GM12874 (cell line): ENCODE measurements around the gene SEC14L5.

ENCODE experiments used
- CTCF ChIP-seq: IDR thresholded peaks from 2 replicates; pipeline ENCODE4 v1.5.1; 2011; ENCODE audit warnings: low read depth, mild to moderate bottlenecking, control low read depth, low read length, moderate library complexity; ENCODE audit not compliant: insufficient read depth

Gene SEC14L5

GRCh38 chr16:4924593-4925292, 33.4 kb upstream of the SEC14L5 start:
- TF ChIP-seq CTCF = no peak

- TF ChIP-seq CTCF = no peak
Observed at GRCh38 chr16:4925293-4925607, 32.9 kb upstream of the SEC14L5 start.

- TF ChIP-seq CTCF = no peak
Observed at GRCh38 chr16:4925791-4926190, 32.3 kb upstream of the SEC14L5 start.

- TF ChIP-seq CTCF = no peak
Observed at GRCh38 chr16:4926928-4927327, 31.2 kb upstream of the SEC14L5 start.

GRCh38 chr16:4927661-4928060, 30.5 kb upstream of the SEC14L5 start:
- TF ChIP-seq CTCF = no peak

- no peak for TF ChIP-seq CTCF
Observed at GRCh38 chr16:4928227-4928626, 29.9 kb upstream of the SEC14L5 start.

GRCh38 chr16:4931381-4931780, 26.7 kb upstream of the SEC14L5 start:
- no peak for TF ChIP-seq CTCF
